Glomerular endothelial cell (primary cell): Measurements from ENCODE around the gene PCDHGA1. TPM values are rescaled to one million over a fixed set of nuclear protein-coding genes. Genes with fewer than 3 reads are reported as not detected.
A peak's percentile ranks its signal among the peaks of the same experiment; 100 is the strongest.

Experiments
- DNase-seq: peaks from one replicate; pipeline ENCODE4 v3.0.0-alpha.2; 2011; ENCODE audit warnings: low read depth, low spot score; ENCODE audit errors: extremely low read depth
- total RNA-seq: library from RNA; depleted of rRNA; stranded (reverse); fragments of >200 nt; gene quantifications from 2 replicates; pipeline ENCODE4 v1.2.3, GENCODE V29; 2015

The PCDHGA1 gene
- total RNA-seq, 1 donor from 2014 or later: 1.2 TPM

DNA sequence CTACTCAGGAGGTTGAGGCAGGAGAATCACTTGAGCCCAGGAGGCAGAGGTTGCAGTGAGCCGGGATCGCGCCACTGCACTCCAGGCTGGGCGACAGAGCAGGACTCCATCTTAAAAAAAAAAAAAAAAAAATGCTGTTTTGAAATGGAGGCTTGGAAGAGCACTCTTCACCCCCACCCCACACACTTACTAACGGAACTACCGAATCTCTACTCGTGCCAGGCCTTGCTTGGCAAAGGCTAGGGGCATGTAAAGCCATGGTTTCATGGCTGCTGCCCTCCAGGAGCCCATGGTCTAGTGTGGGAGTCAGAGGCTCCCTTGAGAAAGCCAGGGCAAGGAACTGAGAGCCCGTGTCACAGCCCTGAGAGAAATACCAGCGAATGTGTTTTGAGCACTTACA, 179.8 kb downstream of the PCDHGA1 start:
- no peak for DNase-seq

DNA sequence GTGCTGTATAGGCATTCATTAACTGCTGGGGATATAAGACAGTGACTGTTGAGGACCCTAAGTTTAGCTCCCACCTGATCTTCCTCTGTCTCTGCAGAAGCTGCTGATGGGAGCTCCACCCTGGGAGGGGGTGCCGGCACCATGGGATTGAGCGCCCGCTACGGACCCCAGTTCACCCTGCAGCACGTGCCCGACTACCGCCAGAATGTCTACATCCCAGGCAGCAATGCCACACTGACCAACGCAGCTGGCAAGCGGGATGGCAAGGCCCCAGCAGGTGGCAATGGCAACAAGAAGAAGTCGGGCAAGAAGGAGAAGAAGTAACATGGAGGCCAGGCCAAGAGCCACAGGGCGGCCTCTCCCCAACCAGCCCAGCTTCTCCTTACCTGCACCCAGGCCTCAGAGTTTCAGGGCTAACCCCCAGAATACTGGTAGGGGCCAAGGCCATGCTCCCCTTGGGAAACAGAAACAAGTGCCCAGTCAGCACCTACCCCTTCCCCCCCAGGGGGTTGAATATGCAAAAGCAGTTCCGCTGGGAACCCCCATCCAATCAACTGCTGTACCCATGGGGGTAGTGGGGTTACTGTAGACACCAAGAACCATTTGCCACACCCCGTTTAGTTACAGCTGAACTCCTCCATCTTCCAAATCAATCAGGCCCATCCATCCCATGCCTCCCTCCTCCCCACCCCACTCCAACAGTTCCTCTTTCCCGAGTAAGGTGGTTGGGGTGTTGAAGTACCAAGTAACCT, 180.7 kb downstream of the PCDHGA1 start:
- DNase-seq: no peak

DNA sequence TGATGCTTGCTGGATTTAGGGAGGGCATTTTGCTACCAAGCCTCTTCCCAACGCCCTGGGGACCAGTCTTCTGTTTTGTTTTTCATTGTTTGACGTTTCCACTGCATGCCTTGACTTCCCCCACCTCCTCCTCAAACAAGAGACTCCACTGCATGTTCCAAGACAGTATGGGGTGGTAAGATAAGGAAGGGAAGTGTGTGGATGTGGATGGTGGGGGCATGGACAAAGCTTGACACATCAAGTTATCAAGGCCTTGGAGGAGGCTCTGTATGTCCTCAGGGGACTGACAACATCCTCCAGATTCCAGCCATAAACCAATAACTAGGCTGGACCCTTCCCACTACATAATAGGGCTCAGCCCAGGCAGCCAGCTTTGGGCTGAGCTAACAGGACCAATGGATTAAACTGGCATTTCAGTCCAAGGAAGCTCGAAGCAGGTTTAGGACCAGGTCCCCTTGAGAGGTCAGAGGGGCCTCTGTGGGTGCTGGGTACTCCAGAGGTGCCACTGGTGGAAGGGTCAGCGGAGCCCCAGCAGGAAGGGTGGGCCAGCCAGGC, 181.5 kb downstream of the PCDHGA1 start:
- no peak for DNase-seq

DNA sequence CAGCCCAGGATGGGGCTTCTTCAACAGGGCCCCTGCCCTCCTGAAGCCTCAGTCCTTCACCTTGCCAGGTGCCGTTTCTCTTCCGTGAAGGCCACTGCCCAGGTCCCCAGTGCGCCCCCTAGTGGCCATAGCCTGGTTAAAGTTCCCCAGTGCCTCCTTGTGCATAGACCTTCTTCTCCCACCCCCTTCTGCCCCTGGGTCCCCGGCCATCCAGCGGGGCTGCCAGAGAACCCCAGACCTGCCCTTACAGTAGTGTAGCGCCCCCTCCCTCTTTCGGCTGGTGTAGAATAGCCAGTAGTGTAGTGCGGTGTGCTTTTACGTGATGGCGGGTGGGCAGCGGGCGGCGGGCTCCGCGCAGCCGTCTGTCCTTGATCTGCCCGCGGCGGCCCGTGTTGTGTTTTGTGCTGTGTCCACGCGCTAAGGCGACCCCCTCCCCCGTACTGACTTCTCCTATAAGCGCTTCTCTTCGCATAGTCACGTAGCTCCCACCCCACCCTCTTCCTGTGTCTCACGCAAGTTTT, 182.1 kb downstream of the PCDHGA1 start:
- DNase-seq: no peak

DNA sequence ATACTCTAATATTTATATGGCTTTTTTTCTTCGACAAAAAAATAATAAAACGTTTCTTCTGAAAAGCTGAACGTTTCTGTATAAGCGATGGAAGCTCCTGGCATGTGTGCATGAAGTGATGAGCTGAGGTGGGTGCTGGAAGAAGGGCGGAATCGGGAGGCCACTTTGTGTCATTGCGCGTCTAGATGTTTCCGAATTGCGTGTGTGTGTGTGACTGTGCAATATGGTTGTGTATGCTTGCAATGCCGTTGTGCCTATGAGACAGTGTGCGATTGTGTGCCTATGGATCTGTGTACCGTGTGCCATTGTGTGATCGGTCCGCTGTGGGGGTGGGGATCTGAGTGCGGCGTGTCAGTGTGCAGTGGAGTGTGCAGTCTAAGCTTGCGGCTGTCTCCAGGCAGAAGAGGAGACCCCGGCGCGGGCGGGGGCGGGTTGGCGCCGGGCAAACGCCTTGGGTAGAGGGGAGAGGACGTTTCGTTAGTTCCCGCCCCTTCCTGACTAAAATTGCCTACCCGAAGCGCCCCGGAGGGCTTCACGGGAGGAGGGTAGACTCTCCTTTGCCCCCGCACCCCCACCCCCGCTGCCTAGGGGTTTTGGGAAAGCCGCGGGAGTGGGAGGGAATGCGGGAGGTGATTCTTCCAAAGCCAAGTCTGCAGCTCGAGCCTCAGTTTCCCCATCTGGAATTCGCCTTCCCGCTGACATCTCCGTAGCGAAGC, 182.8 kb downstream of the PCDHGA1 start:
- no peak for DNase-seq

DNA sequence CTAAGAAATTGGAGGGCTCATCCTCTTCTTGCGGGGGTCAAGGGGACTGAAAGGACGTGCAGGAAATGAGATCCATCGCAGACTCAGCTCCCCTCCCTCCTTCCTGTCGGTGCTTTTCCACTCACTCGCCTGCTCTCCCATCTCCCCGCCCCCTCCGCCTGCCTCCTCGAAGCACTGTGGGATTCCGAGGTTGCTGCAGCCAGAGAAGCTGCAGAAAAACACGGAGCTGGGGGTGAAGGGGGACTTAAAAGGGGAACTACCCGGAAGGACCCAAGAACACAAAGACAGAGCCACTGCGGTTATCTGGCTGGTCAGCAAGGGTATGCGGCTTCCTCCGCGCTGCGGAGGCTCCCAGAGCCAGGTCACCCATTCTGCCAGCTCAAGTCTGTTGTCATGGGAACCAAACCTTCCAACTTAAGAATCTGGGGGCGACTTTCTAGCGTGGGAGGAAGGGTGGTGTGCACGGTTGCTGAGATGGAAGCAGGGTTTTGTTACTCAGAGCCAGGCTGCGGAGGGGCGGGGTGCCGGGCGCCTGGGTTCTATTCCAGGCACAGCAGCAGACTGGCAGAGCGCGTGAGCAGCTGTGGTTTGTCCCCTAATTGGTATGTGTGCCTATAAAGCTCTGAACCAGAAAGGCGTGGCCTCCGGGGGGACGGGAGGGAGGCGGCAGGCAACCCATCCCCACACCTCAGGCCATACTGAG, 183.5 kb downstream of the PCDHGA1 start:
- no peak for DNase-seq

DNA sequence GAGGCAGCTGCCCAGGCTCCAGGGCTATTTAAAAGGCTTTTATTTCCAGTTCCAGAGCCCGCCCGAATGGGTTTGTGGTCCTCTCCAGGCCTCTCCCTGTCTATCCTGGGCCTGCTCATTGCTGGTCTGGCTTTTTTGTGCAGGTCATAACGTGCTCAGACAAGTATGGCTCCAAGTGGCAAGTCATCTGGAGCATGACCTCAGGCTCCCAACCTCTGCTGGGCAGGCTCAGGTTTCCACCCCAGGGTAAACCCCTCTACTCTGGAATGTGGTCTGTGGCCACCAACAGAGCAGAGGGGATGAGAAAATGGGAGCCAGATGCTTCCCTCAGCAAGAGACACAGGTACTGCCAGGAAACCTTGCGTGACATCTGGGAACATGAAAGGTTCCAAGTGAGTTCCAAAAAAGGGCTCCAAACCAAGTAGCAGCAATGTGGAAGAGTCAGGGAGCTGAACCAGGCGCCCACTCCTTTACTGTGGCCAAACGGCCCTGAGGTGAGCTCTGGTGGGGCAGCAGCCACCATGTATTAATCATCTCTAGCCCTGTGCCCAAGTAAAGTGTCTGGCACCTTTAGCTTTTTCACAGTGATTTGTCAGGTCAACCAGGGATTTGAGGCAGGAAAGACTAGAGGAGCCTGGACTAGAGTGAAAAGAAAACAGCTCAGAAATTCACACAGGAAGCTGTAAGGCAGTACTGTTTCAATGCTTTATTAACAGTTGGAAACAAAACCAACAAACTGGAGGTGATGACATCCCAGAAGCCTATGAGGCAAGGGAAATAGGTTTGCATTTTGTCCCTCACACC, 184.2 kb downstream of the PCDHGA1 start:
- no peak for DNase-seq

DNA sequence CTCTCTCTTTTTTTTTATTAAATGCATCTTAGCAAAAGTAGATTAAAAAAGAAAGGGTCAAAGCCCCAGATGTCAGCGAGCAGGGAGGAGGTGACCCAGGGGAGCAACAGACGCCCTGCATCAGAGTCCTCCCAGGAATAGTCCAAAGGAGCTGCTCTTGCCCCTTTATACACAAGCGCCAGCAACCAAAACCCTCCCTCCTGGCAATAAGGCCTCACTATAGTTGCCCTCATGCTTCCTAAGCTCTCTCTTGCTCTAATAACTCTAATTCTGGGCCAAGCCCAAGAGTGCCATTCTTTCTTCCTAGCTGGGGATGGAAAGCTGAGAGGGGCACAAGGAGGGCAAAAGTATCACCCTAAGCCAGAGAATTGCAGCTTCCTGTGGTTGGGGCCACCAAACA, 184.8 kb downstream of the PCDHGA1 start:
- DNase-seq: no peak

DNA sequence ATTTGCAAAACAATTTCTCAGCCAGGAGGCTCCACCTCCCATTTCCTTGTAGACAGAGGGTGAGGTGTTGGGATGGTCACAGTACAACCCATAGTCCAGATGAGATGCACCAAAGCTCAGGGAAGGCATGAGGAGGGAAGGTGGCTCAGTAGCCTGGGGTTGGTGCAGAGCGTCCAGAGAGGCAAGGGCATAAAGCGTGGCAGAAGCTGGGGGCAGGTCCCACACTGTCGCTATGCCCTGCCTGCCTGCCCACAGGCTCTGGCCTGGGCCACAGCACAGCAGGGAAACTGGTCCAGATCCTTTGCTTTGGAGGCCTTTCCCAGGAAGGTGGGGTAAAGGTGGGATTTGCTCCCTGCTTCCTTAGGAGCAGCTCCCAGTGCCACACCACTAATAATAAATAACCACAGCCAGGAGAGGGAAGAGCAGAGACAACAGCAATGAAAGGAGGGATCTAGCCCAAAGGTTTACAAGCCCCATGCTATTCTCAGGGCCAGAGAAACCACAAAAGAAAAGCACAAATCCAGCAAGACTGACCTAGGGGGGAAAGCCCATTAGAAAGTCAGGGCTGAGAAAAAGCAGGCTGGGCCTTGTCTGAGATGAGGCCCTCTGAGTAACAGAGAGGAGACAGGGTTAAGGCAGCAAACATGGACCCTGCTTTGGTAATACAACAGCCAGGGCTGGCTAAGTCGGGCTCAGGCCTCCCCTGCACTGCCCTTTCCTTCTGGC, 185.8 kb downstream of the PCDHGA1 start:
- no peak for DNase-seq

DNA sequence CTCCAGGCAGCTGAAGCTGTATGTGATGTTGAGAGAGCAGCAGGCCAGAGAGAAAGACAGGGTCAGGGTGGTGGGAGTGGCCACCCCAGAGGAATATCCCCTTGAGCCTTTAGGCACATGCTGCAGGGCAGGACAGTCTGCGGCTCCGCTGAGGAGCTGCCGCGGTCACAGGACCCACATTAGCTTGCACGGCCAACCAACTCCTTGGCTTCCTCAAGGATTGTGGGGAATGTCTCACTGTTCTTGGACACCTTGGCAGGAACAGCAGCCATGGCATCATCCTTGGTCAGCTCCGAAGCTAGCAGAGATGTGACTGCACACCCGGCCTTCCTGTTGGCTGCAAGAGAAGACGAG, 186.3 kb downstream of the PCDHGA1 start:
- DNase-seq: no peak

DNA sequence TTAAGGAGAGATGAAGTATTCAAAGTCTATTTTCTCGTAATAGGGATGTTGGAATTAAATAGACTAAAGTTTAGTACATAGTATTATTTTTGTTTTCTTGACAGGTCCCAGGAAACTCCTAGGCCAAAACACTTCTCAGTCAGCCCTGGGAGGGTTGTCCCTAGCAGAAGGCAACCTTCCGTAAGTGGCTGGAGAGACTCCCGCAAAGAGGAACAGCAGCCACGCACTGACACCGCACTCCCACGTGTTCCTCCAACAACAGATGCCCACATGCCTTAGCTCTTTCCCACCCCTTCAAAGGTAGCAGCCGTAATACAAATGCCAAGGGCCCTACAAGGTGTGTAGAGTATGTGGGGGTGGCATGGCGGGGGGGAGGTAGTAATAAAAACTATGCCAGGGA, 187.0 kb downstream of the PCDHGA1 start:
- DNase-seq: no peak

DNA sequence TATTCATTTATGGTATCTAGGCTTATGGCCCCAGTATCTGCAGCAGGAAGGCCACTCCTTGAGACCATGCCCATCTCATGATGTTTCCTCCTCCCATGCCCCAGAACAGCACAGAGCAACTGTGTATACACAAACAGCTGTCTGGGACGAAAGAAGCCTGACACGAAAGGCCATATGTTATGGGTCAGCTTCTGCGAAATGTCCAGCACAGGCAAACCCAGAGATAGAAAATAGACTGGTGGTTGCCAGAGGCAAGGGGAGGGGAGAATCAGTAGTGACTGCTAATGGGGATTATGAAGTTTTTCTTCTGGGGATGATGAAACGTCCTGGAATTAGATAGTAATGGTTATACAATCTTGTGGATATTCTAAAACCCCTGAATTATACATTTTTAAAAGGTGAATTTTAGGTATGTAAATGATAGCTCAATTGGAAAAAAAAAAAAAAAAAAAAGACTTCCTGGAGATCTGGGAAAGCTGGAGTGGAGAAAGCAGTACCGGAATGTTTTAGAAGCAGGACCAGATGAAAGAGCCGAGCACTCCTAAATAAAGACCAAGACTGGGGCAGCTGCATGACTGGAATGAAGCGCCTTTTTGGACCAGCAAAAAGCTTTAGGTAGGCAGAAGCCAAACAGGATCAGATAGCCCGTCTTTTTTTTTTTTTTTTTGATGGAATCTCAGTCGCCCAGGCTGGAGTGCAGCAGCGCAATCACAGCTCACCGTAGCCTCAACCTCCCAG, 187.7 kb downstream of the PCDHGA1 start:
- DNase-seq: no peak

DNA sequence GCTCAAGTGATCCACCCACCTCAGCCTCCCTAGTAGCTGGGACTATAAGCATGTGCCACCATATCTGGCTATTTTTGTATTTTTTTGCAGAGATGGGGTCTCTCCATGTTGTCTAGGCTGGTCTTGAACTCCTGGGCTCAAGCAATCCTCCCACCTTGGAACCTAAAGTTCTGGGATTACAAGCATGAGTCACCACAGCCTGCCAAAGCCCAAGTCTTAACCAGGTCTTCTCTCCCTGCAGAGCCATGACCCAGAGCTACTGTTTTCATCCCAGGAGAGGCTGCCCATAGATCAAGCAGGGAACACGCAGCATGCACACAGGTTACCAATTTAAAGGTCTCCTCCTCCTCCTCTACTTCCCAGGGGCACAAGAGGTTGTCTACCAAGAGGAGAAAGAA, 188.3 kb downstream of the PCDHGA1 start:
- DNase-seq: no peak

DNA sequence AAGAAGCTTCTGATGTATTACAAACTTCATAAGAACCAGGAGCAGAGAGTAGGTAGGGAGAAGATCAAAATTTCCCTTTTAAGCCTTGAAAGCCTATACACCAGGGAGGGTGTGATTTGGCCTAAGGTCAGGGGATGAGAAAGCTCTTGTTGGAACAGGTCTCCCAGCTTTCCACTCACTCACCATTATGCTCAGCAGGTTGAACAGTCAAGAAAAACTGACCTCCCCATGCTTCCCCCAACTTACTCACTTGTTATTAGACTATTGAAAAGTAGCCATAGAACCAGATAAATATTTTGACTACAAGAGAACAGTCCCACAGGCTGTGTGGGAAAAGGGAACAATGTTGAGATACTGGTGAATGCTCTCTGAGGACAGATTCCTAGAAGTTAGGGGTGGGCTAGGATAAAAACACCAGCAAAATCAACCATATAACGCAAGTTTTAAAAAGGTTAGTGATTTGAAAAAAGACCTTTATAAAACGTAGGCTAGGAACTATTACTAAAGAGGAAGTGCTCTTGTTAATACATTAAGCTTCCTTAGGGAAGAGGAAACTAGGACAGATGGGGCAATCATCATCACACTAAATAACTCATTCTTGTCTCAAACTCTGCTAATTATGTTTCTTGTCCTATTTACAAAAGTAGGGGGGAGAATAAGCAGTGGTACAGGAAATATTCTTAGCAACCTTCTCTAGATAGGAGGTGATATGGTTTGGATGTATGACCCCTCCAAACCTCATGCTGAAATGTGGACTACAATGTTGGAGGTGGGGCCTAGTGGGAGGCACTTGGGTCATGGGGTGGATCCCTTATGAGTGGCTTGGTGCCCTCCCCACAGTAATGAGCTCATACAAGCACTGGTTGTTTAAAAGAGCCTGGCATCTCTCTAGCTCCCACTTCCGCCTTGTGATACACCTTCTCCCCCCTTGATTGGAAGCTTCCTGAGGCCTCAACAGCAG, 189.6 kb downstream of the PCDHGA1 start:
- DNase-seq: no peak

DNA sequence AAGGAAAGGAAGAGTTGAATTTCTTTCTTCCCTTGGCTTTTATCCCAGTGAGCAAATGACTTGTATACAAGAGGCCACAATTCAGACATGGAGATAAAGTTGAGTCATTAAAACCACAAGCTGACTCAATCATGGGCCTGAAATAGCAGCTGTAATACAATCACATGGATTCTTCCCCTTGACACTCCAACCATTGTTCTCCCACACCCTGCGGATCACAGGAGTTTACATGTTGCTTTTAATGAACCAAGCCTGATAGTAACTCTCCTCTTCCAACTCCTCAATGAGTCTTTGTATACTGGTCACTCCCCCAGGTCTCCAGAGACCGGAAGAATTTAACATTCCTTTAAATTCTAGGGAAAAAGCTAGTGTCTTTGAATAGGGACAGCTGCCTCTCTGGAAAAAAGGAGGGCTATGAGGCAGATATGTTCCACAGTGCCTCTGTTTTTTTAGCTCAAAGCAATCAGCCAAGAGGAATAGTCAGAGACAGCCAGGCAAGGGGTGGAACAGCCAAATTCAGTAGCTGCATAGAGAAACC, 191.0 kb downstream of the PCDHGA1 start:
- DNase-seq: peak; percentile 87

DNA sequence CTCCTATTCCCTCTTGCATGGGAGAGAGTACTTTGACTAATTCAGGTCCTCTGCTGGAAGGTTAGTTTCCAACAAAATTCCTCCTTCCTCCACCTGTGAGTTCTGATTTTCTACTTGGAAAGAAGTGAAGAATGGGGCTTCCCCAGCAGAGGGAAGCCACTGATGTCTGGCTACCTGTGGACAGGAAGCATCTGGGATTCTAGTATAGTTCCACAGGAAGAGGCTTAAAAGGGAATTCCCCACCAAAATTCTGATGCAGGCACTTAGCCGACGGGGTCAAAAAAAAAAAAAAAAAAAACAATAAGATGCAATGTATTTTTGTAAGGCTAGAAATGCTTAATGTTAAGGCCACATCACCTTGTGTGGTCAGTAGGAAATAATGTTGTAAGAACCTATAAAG, 192.0 kb downstream of the PCDHGA1 start:
- no peak for DNase-seq

DNA sequence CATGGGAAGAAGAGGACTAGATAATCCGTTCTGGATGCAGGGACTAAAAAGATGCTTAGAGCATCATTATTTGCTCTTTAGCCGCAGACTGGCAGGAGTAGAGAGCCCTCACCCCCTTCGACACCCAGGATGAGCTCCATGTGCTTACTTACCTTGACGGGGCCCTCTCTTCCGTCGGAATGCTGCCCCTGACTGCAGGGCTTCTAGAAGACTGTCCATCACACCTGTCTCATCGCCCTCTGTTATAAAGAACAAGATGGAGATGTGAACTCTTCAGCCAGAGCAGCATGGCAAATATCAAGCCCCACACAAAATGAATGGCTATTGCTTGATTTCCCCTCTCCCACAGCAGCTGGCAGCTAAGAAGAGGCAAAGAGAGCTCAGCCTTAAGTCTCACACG, 193.7 kb downstream of the PCDHGA1 start:
- no peak for DNase-seq
